T-helper 1 cell (primary cell): ENCODE results near the gene RILPL2.
"Not testable (repeated sequence)": the region's sequence is repeated elsewhere in the genome, so short reads cannot be mapped to it uniquely, and the experiment has no call there.

ENCODE experiments used
- DNase-seq, 5 donors: peaks; one replicate each; pipeline ENCODE4 v3.0.0-alpha.2; 2012 to 2020

Gene RILPL2

GRCh38 chr12:123379391-123379790 lies 57.1 kb downstream of the RILPL2 start:
- DNase-seq, result no peak

- DNase-seq, result not testable (repeated sequence)
Observed at GRCh38 chr12:123372415-123372814, 64.1 kb downstream of the RILPL2 start.

GRCh38 chr12:123371667-123372368 lies 64.7 kb downstream of the RILPL2 start:
- DNase-seq, result not testable (repeated sequence)

GRCh38 chr12:123369229-123369628 lies 67.3 kb downstream of the RILPL2 start:
- no peak for DNase-seq

GRCh38 chr12:123368431-123368830 lies 68.1 kb downstream of the RILPL2 start:
- DNase-seq, result not testable (repeated sequence)

GRCh38 chr12:123367511-123367910 lies 69.0 kb downstream of the RILPL2 start:
- no peak for DNase-seq
